CD4-positive, alpha-beta T cell treated with Interferon gamma for 1 hour (primary cell): Measurements from ENCODE around the gene UPF2.

Experiments
- DNase-seq: peaks from one replicate; pipeline ENCODE4 v3.0.0-alpha.2; 2020

The UPF2 gene

DNA sequence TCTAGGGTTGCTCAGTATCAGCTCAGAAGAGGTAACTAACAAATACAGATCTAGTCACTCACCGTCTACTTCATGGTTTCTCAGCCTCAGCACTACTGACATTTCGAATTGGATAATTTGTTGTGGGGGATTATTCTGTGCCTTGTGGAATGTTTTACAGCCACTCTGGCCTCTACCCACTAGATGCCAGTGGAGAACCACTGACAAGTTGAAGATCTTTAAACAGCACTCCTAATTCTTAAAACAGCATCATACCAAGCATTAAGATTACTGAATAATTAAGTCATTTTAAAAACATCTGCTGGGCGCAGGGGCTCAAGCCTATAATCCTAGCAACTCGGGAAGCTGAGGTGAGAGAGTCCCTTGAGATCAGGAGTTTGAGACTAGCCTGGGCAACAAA, 82.6 kb downstream of the UPF2 start:
- no peak for DNase-seq

DNA sequence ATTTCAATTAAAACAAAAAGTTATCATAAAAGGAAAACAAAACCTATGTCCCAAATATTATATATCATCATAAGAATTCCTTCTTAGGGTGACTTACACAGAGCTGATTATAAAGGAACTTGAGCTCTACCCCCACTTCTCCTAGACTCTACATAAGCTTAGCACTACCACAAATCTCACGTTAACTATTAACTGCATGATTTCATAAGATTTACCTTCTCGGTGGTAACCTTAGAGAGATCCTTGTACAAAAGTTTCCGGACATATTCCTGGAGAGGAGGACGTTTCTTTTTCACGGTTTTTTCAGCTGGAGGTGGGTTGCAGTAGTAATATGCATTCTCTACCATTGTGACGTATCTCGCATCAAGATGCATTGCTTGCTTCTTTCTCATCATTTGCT, 83.7 kb downstream of the UPF2 start:
- DNase-seq = no peak

DNA sequence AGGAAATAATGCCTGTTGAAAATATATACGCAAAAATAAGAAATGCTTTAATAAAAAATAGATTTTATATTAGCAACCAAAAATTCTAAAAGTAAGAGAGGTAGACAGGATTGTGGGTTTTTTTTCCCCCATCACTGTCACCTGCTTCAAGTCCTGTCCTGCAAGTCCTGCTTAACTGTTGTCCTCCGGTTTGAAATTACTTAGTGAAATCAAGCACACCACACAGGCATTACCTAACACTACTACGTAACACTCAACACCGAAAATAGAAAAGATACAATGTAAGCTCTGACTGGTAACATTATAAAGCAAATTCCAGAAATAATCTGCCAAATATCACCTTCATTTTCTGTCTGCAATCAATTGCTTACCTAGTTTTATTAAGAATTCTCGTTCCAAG, 90.9 kb downstream of the UPF2 start:
- no peak for DNase-seq

DNA sequence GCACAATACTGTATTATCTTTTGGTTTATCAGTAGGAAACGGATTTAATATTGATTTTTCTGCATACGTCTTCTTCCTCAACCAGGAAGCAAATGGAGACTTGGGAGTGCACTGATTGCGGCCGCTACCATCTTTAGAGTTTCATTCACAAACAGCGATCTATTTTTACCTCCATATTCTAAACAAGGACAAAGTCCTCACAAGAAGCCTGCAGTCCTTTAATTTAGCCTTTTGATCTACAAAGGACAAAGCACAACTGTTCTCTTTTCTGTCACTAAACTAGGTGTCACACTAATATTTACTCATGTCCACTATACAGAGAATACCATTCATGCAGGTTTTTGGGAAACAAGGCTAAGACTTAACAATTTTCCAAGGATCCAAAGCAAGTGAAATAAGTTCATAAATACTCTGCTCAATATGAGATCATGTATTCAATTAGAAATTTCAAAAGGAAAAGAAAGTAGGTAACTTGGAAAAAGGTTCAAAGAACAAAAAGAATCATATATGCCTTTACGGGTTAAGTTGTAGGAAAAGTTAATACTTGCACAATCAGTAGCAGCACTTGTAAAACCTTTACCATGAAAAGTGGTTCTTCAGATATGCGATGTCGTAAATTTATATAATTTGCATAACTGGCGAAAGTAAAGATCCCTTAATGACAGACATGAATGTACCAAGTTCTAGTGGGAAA, 92.1 kb downstream of the UPF2 start:
- DNase-seq = no peak

DNA sequence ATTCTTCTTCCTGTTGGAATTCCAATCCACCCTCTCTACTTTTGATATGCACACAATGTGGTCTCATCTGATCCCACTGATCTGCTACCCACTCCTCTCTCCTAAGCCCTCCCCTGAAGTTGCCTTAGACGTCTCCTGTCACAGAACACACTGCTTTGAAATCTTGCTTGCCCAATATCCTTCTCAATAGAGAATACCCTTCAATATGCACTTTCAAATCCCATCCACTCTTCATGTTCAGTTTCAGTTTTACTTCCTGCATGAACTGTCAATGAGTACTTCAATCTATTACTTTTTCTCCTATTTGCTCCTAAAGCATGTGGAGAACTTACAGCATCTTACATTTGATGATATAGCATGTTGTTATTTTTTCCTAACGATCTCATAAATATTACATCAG, 93.5 kb downstream of the UPF2 start:
- DNase-seq = no peak

DNA sequence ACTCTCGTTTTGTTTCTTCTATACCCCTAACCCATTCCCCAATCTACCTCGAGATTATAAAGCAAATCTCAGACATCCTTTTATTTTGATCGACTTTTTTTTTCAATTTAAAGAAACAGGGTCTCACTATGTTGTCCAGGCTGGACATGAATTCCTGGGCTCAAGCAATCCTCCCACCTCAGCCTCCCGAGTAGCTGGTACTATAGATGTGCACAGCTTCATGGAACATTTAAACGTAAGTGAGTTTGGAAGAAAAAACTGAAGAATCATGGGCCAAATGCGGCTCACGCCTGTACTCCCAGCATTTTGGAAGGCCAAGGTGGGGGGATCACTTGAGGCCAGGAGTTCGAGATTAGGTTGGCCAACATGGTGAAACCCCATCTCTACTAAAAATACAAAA, 96.0 kb downstream of the UPF2 start:
- no peak for DNase-seq

DNA sequence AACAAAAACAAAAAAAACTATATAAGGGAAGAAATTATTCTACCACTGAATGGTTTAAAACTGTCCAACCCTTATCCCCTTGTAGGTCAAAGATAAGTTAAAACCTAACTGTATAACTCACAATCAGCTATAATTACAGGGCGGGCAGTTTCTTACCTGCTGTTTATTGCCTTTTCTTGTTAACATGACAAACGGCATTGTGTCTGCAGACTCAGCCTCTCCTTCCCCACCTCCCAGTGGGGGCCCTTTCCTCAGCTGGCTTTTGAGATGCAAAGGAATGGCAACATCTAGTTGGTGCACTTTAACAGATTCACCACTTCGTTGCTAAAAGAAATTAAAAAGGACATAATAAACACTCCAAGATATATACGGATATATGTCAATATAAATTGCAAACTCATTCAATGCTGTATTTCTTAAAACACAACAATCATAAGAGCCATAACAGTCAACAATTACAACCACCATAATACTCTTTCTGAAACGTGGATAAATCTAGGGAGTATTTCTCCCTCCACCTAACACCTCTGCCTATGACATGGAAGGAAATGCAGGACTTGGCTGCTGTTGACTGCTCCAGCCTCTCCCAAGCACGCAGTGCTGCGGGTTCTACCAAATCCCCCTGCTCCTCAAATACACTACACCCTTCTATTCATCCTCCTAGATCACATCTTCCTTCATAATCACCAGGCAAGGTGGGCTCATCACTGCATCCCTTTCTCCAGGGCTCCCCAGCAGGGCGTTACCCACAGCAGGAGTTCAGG, 106.0 kb downstream of the UPF2 start:
- no peak for DNase-seq

DNA sequence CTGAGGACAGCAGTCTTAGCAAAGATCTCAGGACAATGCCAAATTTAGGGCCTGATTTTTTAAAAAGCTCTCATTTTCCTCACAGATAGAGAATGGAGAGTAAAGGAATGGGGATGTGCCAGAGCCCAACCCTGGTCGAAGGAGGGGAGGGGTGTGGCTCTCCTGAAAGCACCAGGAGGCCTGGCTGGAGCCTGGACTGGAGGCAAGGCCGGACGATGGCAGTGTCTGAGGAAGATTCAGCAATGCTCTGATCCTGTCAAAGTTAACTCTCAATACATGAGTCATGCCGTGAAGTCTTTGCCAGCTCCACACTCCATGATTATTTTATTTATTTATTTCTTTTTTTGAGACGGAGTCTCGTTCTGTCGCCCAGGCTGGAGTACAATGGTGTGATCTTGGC, 108.3 kb downstream of the UPF2 start:
- no peak for DNase-seq

DNA sequence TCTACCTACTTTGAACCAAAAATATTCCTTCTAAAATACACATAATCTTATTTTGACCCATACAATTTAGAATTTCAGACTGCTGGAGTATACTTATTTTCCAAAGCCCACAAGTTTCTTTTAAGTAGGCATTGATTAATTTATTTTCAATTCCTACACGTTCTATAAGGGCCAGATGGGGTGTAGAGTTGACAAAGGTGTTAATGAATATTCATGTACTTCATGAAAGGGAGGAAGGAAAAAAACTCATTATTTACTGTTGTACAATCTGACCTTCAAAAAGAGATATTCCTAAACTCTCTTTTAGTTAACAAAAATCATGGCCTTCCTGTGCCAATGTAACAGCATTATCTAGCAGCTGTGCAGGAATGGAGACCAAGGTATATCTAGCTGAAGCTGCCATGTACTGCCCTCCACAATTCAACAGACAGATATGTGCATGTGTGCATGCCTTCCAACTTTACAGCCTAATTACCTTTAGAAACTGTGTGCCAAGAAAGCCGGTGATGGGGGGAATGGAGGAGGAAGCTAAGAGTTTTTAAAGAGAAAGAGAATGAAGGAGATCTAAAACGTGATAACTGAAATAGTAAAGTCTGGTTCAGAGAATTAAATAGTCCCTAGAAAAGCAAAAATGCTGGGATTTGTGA, 108.9 kb downstream of the UPF2 start:
- DNase-seq = no peak

DNA sequence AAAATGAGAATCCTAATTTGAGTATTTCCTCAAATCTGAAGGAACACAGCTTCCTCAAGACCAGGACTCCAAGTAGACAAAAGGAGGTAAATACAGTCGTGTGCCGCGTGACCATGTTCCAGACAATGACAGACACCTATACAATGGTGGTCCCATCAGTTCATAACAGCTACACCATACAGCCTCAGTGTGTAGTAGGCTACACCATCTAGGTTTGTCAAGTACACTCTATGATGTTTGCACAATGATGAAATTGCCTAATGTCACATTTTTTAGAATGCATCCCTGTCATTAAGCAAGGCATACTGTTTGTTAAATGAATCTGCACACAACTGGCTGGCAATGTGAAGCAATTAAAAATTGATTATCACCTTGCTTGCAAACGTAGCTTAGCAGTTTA, 111.6 kb downstream of the UPF2 start:
- DNase-seq = no peak

DNA sequence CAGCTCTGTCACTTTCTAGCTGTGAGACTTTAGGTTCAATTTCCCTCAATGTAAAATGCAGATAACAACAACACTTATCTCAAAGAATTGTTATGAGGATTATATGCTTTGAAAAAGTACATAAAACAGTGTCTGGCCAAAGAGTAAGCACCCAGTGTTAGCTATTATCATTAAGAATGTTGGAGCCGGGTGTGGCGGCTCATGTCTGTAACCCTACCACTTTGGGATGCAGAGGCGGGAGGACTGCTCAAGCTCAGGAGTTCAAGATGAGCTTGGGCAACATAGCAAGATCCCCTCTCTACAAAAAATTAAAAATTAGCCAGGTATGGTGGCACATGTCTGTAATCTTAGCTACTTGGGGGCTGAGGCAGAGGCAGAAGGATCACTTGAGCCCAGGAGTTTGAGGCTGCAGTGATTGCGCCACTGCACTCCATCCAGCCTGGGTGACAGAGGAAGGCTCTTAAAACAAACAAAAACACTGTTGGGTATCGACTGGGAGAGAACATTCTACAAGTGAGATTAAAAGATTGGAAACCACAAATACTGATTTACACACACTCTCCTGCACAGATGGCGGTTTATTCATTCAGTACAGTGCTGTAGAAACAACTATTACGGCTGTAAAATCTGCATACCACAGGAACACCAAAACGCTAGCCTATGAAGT, 112.2 kb downstream of the UPF2 start:
- DNase-seq = no peak

DNA sequence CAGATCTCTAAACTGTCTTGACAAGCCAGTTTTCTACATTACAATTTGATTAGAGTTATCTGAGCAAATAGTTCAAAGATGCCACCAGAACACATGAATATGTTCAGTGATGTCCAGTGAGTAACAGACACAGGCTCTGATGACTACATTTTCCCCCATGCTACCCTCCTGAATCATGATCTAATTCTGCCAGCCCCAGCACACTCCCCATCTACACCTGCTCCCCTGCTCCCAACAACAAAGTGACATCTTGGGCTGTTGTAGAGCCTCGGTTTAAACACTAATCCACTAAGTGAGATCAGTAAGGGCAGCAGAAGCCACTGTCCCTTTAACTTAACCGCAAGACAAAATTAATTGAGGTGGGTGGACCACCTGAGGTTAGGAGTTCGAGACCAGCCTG, 114.9 kb downstream of the UPF2 start:
- DNase-seq = no peak

DNA sequence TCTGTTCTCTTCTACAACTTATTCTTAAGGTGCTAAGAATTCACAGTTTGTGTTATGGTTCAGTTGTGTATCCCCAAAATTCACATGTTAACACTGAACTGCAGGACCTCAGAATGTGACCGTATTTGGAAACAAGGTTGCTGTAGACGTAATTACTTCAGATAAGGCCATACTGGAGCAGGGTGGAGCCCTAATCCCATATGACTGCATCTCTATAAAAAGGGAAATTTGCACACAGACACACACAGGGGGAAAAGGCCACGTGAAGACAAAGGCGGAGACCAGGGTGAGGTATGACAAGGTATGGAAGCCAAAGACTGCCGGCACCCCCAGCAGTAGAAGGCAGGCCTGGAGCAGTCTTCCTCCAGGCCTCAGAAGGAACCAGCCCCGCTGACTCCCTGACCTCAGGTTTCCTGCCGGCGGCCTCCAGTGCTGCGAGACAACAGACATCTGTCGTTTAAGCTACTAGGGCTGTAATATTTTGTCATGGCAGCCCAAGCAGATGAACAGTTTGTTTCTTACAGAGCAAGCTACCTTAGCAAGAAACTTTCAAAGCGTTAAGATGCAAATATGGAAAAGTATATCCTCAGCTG, 120.7 kb downstream of the UPF2 start:
- DNase-seq = no peak

DNA sequence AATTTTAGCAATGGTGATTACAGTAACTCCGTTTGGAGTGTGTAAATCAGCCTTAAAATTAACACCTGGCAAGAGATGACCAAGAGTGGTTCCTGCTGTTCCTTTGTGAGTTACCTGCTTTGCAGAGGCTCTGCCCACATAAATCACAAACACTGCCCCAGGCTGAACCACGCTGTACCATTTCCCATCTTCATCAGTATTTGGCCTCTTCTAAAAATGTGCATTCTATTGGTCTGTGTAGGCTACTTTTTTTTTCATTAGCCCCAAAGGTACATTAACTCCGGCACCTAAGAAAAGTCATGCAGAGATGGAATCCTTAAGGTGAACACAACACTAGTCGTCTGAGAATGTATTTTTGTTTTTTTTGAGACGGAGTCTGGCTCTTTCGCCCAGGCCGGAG, 123.3 kb downstream of the UPF2 start:
- no peak for DNase-seq

DNA sequence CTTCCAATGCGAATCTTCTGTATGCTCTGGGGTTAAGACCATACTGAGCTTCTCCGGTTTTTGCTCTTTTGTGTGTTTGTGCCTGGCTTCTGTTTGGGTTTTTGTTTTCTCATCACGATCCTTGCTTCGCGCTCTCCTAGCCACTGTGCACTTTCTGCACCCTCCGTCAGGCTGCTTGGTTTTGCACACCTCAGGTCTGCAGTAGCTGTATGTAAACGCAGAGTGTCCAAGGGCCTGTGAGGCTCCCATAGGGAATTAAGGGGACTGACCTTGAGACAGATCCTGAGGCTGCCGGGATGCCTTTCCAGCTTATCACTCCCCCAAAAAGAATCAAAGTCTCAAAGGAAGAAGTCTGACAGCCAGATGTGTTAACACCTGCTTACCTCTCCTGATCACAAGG, 124.2 kb downstream of the UPF2 start:
- DNase-seq = no peak

DNA sequence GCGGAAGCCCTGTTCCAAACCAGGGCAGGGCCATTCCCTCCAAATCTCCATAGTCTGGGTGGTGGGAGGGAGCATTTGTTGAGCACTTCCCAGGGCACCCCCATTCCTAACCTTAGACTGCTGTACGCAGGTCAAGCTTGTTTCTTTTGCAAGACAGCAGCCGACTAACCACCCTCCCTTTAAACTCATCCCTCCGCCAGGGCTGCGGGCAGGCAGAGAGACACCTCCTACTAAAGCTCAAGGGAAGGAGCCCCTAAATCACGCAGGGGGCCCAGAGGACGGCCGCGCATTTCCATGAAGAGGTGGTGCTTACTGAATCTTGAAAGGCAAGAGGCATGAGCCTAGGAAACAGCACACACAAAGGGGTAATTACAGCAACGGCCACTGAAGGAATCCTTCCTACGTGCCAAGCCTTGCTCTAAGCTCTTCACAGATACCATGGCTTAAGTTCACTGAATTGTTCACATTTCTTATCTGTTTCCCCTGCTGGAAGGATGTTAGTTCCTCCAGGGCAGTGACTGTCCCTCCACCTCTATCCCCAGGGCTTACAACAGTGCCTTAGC, 129.4 kb downstream of the UPF2 start:
- no peak for DNase-seq

DNA sequence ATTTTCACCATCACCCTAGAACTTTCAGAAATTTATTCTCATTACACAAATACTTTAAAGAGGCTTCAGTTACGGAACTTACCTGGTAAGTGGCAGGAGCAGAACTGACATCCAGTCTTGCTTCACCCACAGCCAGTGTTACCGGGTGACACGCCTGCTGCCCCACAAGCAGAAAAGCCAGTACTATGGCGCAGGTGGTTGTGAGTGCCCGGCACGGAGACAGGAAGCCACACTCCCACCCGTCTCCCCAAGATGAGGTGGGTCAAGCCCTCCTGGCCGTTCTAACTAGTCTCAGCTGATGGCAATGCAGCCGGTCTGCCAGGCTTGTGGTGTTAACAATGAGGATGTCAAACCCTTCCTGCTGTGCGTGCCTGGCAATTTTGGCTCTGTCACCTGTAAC, 132.5 kb downstream of the UPF2 start:
- DNase-seq = no peak

DNA sequence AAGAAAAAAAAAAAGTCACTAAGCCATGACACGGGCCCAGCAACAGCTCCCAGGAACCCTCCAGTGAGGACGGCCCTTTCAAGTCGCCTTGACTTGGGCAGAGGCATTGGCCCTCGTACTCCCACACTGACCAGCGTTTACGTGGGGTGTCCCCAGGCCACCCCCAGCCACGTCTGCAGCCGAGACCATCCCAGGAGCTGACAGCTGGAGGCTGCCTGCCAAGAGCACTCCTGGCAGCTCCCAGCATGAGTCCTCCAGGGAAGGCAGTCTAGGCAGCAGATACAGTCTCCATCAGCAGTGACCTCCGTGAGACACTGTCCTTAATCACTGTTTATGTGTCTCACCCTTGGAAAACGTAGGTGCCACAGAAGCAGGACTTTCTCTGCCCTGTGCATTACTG, 133.0 kb downstream of the UPF2 start:
- no peak for DNase-seq

DNA sequence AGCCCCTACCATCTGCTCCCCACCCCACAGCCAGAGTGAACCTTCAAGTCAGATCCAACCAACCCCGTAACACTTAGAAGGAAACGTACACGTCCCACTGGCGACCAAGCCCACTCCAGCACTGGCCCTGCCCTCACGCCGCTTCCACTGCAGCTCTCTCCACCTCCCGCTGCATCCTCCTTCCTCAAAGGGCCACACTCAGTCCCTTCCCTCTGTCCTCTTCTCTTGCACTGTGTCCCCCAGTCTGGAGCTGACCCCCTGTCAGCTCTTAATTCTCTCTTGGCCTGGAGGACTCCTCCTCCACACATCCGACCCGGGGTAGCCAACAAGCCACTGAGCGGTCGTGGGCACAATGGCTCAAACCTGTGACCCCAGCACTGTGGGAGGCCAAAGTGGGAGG, 133.6 kb downstream of the UPF2 start:
- DNase-seq = no peak

DNA sequence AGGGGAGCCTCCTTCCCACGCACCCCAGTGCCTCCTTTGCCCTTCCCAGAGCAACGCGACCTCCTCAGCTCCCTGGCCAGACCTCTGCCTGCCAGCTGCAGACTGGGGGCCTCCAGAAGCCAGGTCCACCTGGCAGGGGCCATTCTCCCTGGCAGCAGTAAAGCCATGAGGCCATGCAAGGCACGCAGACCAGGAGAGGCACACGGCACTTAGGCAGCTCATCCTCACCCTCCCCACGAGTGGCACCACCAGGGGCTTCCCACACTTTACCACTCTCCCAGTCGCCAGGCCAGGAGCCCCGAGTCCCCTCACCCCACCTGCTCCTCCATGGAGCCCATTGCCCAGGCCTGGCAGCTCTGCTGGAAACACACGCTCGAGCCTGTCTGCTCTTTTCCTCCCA, 134.1 kb downstream of the UPF2 start:
- DNase-seq = no peak

DNA sequence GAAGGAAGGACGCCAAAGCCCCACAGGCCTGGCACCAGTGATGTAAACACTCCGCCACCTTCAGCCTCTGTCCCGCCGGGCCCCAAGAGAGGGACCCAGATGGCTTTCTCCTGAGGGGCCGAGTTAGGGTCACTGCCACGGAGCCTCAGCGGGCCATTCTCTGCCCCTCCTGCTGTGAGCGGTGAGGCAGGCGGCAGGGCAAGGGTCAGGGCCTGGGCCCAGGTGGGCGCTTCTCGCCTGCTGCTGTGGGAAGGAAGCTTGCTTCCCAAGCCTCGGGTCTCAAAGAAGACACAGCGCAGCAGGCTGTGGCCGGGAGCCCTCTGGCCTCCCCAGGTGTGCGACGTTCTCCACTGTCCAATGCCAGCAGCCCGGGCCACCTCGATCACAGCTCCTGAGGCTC, 134.7 kb downstream of the UPF2 start:
- no peak for DNase-seq

DNA sequence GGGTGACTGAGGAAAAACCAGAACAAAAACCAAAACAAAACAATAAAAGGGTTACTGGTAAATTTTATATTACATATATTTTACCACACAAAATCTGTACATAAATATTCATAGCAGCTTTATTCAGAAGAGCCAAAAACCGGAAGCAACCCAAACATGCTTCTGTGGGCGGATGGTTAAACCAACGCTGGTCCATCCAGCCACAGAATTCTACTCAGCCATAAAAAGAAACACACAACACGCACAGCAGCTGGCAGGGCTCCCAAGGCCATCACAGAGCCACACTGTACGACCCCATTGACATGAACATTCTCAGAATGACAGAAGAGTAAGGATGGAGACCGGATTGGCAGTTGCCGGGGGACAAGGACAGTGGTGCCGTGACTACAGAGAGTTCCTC, 135.9 kb downstream of the UPF2 start:
- DNase-seq = no peak

DNA sequence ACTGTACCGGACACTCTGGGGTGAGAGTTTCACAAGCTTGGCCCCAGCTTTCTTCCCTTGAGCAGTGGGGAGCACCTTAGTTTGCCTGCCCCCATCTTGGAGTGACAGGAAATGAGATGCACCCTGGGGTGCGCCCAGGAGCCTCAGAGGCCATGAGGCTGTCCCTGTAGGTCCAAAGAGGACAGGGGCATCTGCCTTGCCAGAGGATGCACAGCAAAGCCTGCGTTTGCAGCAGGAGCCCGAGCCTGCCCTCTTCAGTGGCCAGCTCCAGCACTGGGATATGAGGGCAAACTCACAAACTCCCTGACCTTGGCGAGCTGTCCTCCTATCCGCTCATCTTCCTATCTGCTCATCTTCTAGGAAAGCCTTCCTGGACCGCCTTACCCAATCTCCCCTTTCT, 140.0 kb downstream of the UPF2 start:
- DNase-seq = no peak
